Frontal cortex (tissue), 4 donors: ENCODE results near the gene SH3PXD2B. TPM values are rescaled to one million over a fixed set of nuclear protein-coding genes. Genes with fewer than 3 reads are reported as not detected.
"Not testable (repeated sequence)": the region's sequence is repeated elsewhere in the genome, so short reads cannot be mapped to it uniquely, and the experiment has no call there.

Experiments used
- DNase-seq, 2 donors: peaks; one replicate each; pipeline ENCODE4 v3.0.0; 2012; ENCODE audit warnings: low spot score in 2 of 2
- FAIRE-seq: peaks from 2 replicates; lab custom pipeline; 2012; peaks lifted over from hg19 to GRCh38; lab: Jason Lieb, UNC
- total RNA-seq: library from RNA; depleted of rRNA; stranded (reverse); fragments of >200 nt; gene quantifications from one replicate; pipeline ENCODE4 v1.2.3, GENCODE V29; 2014
- donor health status: control.
- donor health status: control.
- donor health status: control.

The SH3PXD2B gene
- total RNA-seq, 1 donor from 2014 or later = 13.0 TPM

- FAIRE-seq (no peak), DNase-seq (no peak)
Measured at GRCh38 chr5:172351240-172351778, 103.0 kb downstream of the SH3PXD2B start.

GRCh38 chr5:172350212-172351181, 103.8 kb downstream of the SH3PXD2B start:
- no peak for FAIRE-seq
- DNase-seq = no peak

GRCh38 chr5:172348733-172349132, 105.6 kb downstream of the SH3PXD2B start:
- not testable (repeated sequence) for DNase-seq, FAIRE-seq

- FAIRE-seq = no peak
- no peak for DNase-seq
Measured at GRCh38 chr5:172348084-172348483, 106.2 kb downstream of the SH3PXD2B start.

GRCh38 chr5:172347496-172348052, 106.8 kb downstream of the SH3PXD2B start:
- FAIRE-seq = no peak

GRCh38 chr5:172345881-172346280, 108.4 kb downstream of the SH3PXD2B start:
- DNase-seq = no peak
- no peak for FAIRE-seq

More at GRCh38 chr5:172347496-172348052, 106.8 kb downstream of the SH3PXD2B start:
- DNase-seq = no peak

- DNase-seq (no peak), FAIRE-seq (no peak)
Measured at GRCh38 chr5:172344855-172345409, 109.4 kb downstream of the SH3PXD2B start.

GRCh38 chr5:172343741-172344140, 110.6 kb downstream of the SH3PXD2B start:
- DNase-seq (no peak), FAIRE-seq (no peak)

GRCh38 chr5:172342918-172343317, 111.4 kb downstream of the SH3PXD2B start:
- DNase-seq (no peak), FAIRE-seq (no peak)

GRCh38 chr5:172339264-172340180, 114.8 kb downstream of the SH3PXD2B start:
- no peak for DNase-seq
- no peak for FAIRE-seq

GRCh38 chr5:172336676-172337285, 117.5 kb downstream of the SH3PXD2B start:
- DNase-seq (no peak), FAIRE-seq (no peak)

- FAIRE-seq = no peak
Measured at GRCh38 chr5:172336264-172336663, 118.1 kb downstream of the SH3PXD2B start.

GRCh38 chr5:172335721-172336120, 118.6 kb downstream of the SH3PXD2B start:
- FAIRE-seq (no peak), DNase-seq (no peak)

More at GRCh38 chr5:172336264-172336663, 118.1 kb downstream of the SH3PXD2B start:
- DNase-seq = no peak

GRCh38 chr5:172334641-172335040, 119.7 kb downstream of the SH3PXD2B start:
- DNase-seq (no peak), FAIRE-seq (no peak)

- FAIRE-seq (no peak), DNase-seq (no peak)
Measured at GRCh38 chr5:172334196-172334595, 120.1 kb downstream of the SH3PXD2B start.

GRCh38 chr5:172326901-172327300, 127.4 kb downstream of the SH3PXD2B start:
- not testable (repeated sequence) for DNase-seq, FAIRE-seq

GRCh38 chr5:172325452-172325851, 128.9 kb downstream of the SH3PXD2B start:
- FAIRE-seq (no peak), DNase-seq (no peak)

GRCh38 chr5:172322028-172322965, 132.0 kb downstream of the SH3PXD2B start:
- no peak for FAIRE-seq
- DNase-seq = no peak
